HG02885 (cell line): ENCODE data around the gene DAND5.

ENCODE experiments used
- ATAC-seq: cut with Tn5 transposase; IDR thresholded peaks from one replicate; pipeline ENCODE4 v1.9.1; 2021; ENCODE audit warnings: mild to moderate bottlenecking; ENCODE audit not compliant: unreplicated experiment, poor library complexity

DAND5 gene

GRCh38 chr19:12990853-12991252 is 21.5 kb downstream of the DAND5 start:
- no peak for ATAC-seq

DNA sequence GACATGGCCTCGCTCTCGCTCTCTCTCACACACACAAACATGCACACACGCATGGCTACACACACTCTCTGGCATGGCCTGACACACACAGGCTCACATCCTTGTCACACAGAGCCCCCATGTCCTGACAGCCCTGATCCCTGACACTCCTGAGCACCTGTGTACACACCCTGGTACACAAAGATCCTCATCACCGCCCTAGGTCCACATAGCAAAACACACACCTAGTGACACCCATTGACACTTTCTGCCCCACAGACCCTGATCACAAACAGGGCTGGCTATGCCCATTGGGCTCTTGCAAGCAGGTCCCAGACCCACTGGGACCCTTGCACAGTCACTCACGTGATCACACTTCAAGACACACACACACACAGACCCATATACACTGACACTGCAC is 21.9 kb downstream of the DAND5 start:
- ATAC-seq, result no peak

- no peak for ATAC-seq
Observed at GRCh38 chr19:12992729-12993128, 23.4 kb downstream of the DAND5 start.

- ATAC-seq, result no peak
Observed at GRCh38 chr19:12993562-12993961, 24.2 kb downstream of the DAND5 start.

- ATAC-seq, result no peak
Observed at GRCh38 chr19:12994701-12995595, 25.6 kb downstream of the DAND5 start, which contains the start of gene NFIX. TSS of gene NFIX (plus strand) at chr19:12995475. CDS start at chr19:12995838, 363 bp downstream.

DNA sequence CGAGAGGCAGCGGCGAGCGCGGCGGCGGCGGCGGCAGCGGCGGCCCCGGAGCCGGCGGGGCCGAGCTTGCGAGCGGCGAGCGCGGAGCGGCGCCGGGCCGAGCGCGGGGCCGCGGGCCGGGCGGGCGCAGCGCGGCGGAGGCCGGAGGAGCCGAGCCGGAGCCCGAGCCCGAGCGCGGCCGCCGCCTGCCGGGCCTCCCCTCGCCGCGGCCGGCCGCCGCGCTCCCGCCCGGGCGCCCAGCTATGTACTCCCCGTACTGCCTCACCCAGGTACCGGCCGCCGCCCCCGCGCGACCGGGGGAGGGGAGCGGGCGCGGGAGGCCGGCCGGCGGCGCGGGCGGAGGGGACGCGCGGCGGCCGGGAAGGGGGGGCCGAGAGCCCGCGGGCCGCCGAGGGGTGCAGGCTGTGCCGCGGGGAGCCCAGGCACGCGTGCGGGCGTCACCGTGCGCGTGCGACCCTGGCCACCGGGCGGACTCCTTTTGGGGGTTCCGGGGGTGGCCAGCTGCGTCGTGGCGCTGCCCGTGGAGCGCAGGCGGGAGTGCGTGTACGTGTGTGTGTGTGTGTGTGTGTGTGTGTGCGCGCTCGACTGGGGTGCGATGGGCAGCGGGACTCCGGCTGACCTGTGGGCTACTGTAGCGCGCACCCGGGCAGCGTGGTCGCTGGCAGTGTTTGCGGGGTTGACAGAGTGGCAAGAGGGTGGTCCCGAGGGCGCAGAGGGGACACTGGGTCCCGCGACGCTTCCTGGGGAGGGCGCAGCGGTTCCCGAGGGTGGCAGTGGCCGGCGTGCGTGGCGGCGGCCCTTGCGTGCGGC is 26.4 kb downstream of the DAND5 start:
- no peak for ATAC-seq

GRCh38 chr19:12996406-12997094 is 27.2 kb downstream of the DAND5 start:
- ATAC-seq, result no peak

- ATAC-seq, result no peak
Observed at GRCh38 chr19:12997179-12997966, 28.0 kb downstream of the DAND5 start.

- no peak for ATAC-seq
Observed at GRCh38 chr19:12997967-12998940, 28.9 kb downstream of the DAND5 start.

- no peak for ATAC-seq
Observed at GRCh38 chr19:13001166-13001501, 31.8 kb downstream of the DAND5 start.

DNA sequence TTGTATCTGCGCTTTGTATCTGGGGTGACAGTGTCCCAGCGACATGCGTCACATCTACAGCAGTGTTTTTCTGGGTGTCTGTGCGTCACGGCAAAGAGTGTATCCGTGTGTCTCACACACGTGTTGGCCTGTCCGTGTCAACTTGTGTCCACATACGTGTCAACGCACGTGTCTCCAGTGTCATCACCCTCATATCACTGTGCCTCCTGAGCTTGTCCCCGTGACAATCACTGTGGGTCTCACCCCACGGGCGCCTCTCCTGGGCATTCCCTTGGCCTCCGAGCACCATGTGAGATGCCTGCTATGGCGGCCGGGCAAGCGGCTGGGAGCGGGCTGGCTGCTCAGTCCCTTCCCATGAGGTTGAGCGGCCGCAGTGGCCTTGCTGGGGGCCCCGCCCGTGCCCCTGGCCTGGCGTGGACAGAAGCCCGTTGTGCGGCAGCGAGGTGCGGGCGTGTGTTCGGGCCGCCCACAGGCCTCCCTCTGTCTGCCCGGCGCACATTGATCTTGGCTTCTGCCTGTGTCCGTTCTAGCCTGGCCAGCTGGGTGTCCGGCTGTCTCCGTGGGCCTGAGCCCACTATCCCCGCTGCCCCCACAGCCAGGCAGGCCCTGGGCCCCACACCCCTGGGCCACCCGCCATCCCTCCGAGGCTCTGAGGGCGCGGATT is 32.3 kb downstream of the DAND5 start:
- no peak for ATAC-seq

DNA sequence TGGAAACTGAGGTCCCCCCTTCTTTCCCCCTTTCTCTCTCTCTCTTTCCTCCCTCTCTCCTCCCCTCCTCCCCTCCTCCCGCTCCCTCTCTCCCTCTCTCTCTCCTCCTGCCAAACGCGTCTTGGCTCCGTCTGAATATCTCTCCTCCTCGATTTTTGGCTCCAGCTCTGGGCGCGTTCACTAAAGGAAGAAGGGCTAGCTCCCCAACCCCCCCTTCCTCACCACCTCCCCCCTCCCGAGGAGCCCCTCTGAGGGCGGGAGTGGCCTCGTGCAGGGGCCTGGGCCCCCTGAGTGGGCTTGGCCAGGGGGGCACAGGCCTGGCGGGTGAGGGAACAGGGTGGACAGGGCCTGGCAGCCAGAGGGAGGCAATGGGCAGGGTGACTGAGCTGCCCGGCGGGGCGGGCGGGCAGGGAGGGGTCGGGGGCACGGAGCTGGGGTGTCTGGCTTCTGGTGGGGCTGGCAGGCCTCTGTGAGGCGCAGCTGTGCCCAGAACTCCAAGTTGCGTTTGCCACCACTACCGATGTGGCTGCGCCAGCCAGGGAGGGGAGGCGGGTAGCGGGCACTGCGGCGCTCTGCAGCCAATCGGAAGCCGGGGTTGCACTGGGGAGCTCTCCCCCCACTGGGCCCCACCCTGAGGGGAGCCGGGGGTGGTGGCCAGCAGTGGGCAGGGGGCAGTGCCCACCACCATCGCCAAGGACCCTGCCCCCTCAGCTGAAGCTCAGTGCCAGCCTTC is 33.0 kb downstream of the DAND5 start:
- ATAC-seq, result no peak

- no peak for ATAC-seq
Observed at GRCh38 chr19:13003081-13003480, 33.7 kb downstream of the DAND5 start.

- ATAC-seq, result no peak
Observed at GRCh38 chr19:13004273-13004672, 34.9 kb downstream of the DAND5 start.

DNA sequence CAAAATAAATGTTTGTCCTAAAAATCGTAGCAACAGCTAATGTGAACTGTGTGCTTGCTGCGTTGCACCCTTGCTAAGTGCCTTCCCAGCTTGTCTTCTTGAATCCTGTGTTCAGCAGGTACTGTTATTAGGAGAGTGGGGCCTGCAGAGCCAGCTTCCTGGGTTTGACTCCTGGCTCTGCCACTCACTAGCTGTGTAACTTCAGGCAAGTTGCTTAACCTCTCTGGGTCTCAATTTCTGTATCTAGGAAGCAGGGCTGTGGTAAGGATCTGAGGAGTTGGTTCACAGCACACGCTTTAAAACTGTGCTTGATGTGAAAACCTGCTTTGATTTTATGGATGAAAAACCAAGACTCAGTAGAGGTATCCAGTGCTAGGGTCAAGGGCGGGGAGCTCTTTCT is 35.9 kb downstream of the DAND5 start:
- ATAC-seq, result no peak

DNA sequence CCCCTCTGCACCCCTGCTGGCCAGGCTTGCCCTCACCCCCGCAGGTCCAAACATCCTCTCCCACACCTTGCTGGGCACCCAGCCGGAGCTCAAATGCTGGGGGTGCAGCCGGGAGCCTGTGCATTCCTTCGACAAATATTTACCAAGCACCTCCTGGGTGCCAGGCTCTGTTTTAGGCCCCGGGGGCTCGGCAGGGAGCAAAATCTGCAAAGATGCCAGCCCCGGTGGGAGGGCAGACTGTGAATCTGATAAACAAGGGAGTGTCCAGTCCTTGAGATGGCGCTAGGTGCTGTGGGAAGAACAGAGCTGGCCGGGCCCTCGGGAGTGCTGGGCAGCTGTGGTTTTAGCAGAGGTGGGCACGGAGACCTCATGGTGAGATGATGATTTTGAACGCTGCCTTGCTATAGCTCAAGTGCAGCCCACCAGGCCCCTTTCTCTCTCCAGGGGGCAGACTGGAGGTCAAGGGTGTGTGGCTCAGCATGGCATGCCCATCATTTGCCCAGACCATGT is 36.5 kb downstream of the DAND5 start:
- ATAC-seq, result no peak

- no peak for ATAC-seq
Observed at GRCh38 chr19:13006431-13007281, 37.3 kb downstream of the DAND5 start.
